Measurements from ENCODE around the gene EFCAB5.
"Not testable (repeated sequence)": the region's sequence is repeated elsewhere in the genome, so short reads cannot be mapped to it uniquely, and the experiment has no call there.

EFCAB5 gene

GRCh38 chr17:29936724-29937123 lies 4.7 kb upstream of the EFCAB5 start:
- DNase-seq = no peak

GRCh38 chr17:29945281-29945680 lies 3.8 kb downstream of the EFCAB5 start:
- DNase-seq = no peak

GRCh38 chr17:29948448-29949215 lies 7.2 kb downstream of the EFCAB5 start:
- no peak for DNase-seq

GRCh38 chr17:29949696-29950095 lies 8.3 kb downstream of the EFCAB5 start:
- DNase-seq = peak; percentile 55

- DNase-seq = no peak
These were observed 13.0 kb downstream of the EFCAB5 start for GRCh38 chr17:29954405-29954804.

- DNase-seq = no peak
These were observed 14.8 kb downstream of the EFCAB5 start for GRCh38 chr17:29956225-29956624.

- DNase-seq = not testable (repeated sequence)
These were observed 16.1 kb downstream of the EFCAB5 start for GRCh38 chr17:29957488-29957887.

GRCh38 chr17:29958947-29959657 lies 17.7 kb downstream of the EFCAB5 start:
- no peak for DNase-seq

- no peak for DNase-seq
These were observed 18.4 kb downstream of the EFCAB5 start for GRCh38 chr17:29959658-29960337.

- no peak for DNase-seq
These were observed 21.2 kb downstream of the EFCAB5 start for GRCh38 chr17:29962656-29963055.

- no peak for DNase-seq
These were observed 26.8 kb downstream of the EFCAB5 start for GRCh38 chr17:29968271-29968670.

GRCh38 chr17:29972277-29972676 lies 30.8 kb downstream of the EFCAB5 start:
- peak; percentile 50 for DNase-seq

- DNase-seq = no peak
These were observed 31.6 kb downstream of the EFCAB5 start for GRCh38 chr17:29973005-29973404.

GRCh38 chr17:29977836-29978235 lies 36.4 kb downstream of the EFCAB5 start:
- DNase-seq = no peak

GRCh38 chr17:29980261-29980660 lies 38.8 kb downstream of the EFCAB5 start:
- no peak for DNase-seq

- DNase-seq = no peak
These were observed 41.7 kb downstream of the EFCAB5 start for GRCh38 chr17:29982991-29983653.

GRCh38 chr17:29996458-29996857 lies 55.0 kb downstream of the EFCAB5 start:
- no peak for DNase-seq

GRCh38 chr17:30000001-30000754 lies 58.7 kb downstream of the EFCAB5 start:
- DNase-seq = no peak

GRCh38 chr17:30000755-30001257 lies 59.4 kb downstream of the EFCAB5 start:
- DNase-seq = no peak

GRCh38 chr17:30002088-30002487 lies 60.7 kb downstream of the EFCAB5 start:
- no peak for DNase-seq

GRCh38 chr17:30005709-30006320 lies 64.4 kb downstream of the EFCAB5 start:
- no peak for DNase-seq

- DNase-seq = not testable (repeated sequence)
These were observed 70.5 kb downstream of the EFCAB5 start for GRCh38 chr17:30011934-30012333.

Measured in NCI-H1436 (cell line).